Thyroid gland (tissue), 4 donors: ENCODE data around the gene ARHGEF18. TPM values are rescaled to one million over a fixed set of nuclear protein-coding genes. Genes with fewer than 3 reads are reported as not detected.

Source experiments
- DNase-seq, 2 donors: peaks; one replicate each; pipeline ENCODE4 v3.0.0-alpha.2; 2019
- H3K27ac ChIP-seq, 3 donors: fragments of 200-600 bp; sonication (generic); 1 replicate in 2 of 3; 2 replicates in 1 of 3; pipeline ENCODE4 v1.5.1; 2016 to 2019; ENCODE audit warnings: mild to moderate bottlenecking in 1 of 3, moderate library complexity in 1 of 3
- H3K27me3 ChIP-seq: fragments of 200-600 bp; sonication (generic); one replicate; pipeline ENCODE4 v1.5.1; 2019
- H3K36me3 ChIP-seq, 2 donors: fragments of 200-600 bp; sonication (generic); one replicate each; pipeline ENCODE4 v1.5.1; 2016 to 2019
- H3K4me1 ChIP-seq, 2 donors: fragments of 200-600 bp; sonication (generic); one replicate each; pipeline ENCODE4 v1.5.1; 2017 to 2019
- H3K4me3 ChIP-seq, 3 donors: fragments of 200-600 bp; sonication (generic); replicated peaks in 1 of 3; 1 replicate in 2 of 3; 2 replicates in 1 of 3; pipeline ENCODE4 v1.5.1; 2016; ENCODE audit warnings: mild to moderate bottlenecking in 1 of 3
- H3K9me3 ChIP-seq: fragments of 200-600 bp; sonication (generic); one replicate; pipeline ENCODE4 v1.5.1; 2017
- CTCF ChIP-seq, 6 experiments: fragments of 200-600 bp in 3 of 6; fragments of 450-650 bp in 3 of 6; sonication (generic) in 3 of 6; IDR thresholded peaks; one replicate each; pipeline ENCODE4 v1.5.1; 2016 to 2019; ENCODE audit warnings: antibody characterized with exemption in 6 of 6, mild to moderate bottlenecking in 2 of 6, inconsistent platforms in 1 of 6, moderate library complexity in 1 of 6
- POLR2A ChIP-seq, 2 donors: fragments of 450-650 bp; IDR thresholded peaks; one replicate each; pipeline ENCODE4 v1.6.1; 2017; ENCODE audit warnings: antibody characterized with exemption in 2 of 2, mild to moderate bottlenecking in 2 of 2, moderate library complexity in 1 of 2
- WGBS, 2 donors: methylation state at CpG; one replicate each; pipeline ENCODE4 v1.1.5; 2017; 5-methylcytosine and 5-hydroxymethylcytosine counted together
- intact Hi-C: fragments of 100-400 bp; cut with DNase I; formaldehyde crosslinking; loops from one replicate; pipeline ENCODE4 v1.15.1; 2023
- total RNA-seq, 4 donors: library from RNA; depleted of rRNA; stranded (reverse); fragments of >200 nt; gene quantifications; one replicate each; pipeline ENCODE4 v1.2.3, GENCODE V29; 2016

Gene ARHGEF18
- total RNA-seq, 4 donors from 2014 or later, result 22.6 to 37.2 (median 27.2) TPM

- 92 to 93% methylated on average over 4 of the region's 4 CpGs for WGBS, 2 donors
- Histone ChIP-seq H3K36me3 (no peaks in the 10 kb centered on the region), H3K4me3 (no peak overlapping the region), H3K4me1 (no peaks in the 10 kb centered on the region), H3K27me3 (no peaks in the 10 kb centered on the region), H3K27ac (no peak overlapping the region), H3K9me3 (no peaks in the 10 kb centered on the region)
- no peak for DNase-seq
- intact Hi-C loops, result no loop called here
- TF ChIP-seq POLR2A (IDR thresholded peaks at IDR 0.05) (no peak), CTCF (IDR thresholded peaks at IDR 0.05) (no peak)
These were observed 20.1 kb upstream of the ARHGEF18 start for GRCh38 chr19:7328647-7329046.

- DNase-seq, result no peak
- Histone ChIP-seq H3K4me3 (no peak overlapping the region), H3K9me3 (no peaks in the 10 kb centered on the region), H3K36me3 (no peaks in the 10 kb centered on the region), H3K27ac (no peak overlapping the region), H3K4me1 (peaks cover 0 to under 1% of the 10 kb centered on the region in 2 donors), H3K27me3 (no peaks in the 10 kb centered on the region)
- WGBS, 2 donors, result 90 to 91% methylated on average over 4 of the region's 4 CpGs
- no peak for TF ChIP-seq POLR2A (IDR thresholded peaks at IDR 0.05)
- no peak for TF ChIP-seq CTCF (IDR thresholded peaks at IDR 0.05)
- intact Hi-C loops, result no loop called here
These were observed 17.3 kb upstream of the ARHGEF18 start for GRCh38 chr19:7331446-7331845.

- Histone ChIP-seq H3K36me3 (no peaks in the 10 kb centered on the region), H3K27me3 (no peaks in the 10 kb centered on the region), H3K4me3 (no peak overlapping the region), H3K27ac (no peak overlapping the region), H3K4me1 (peaks cover 0 to 8% of the 10 kb centered on the region in 2 donors), H3K9me3 (no peaks in the 10 kb centered on the region)
- no peak for TF ChIP-seq CTCF (IDR thresholded peaks at IDR 0.05)
- TF ChIP-seq POLR2A (IDR thresholded peaks at IDR 0.05), result no peak
- intact Hi-C loops, result no loop called here
- 65 to 74% methylated on average over 14 to 17 of the region's 17 CpGs for WGBS, 2 donors
- DNase-seq, result no peak
These were observed 15.3 kb upstream of the ARHGEF18 start for GRCh38 chr19:7333198-7334118.

- WGBS, 2 donors, result 84 to 86% methylated on average over 8 to 9 of the region's 9 CpGs
- intact Hi-C loops, result no loop called here
These were observed 12.3 kb upstream of the ARHGEF18 start for GRCh38 chr19:7336321-7336973.

More at GRCh38 chr19:7336321-7336973, 12.3 kb upstream of the ARHGEF18 start:
- TF ChIP-seq POLR2A (IDR thresholded peaks at IDR 0.05) (no peak), CTCF (IDR thresholded peaks at IDR 0.05) (no peak)
- Histone ChIP-seq H3K4me3 (no peak overlapping the region), H3K4me1 (peaks cover 0 to 8% of the 10 kb centered on the region in 2 donors), H3K27me3 (no peaks in the 10 kb centered on the region), H3K27ac (no peak overlapping the region), H3K36me3 (no peaks in the 10 kb centered on the region), H3K9me3 (no peaks in the 10 kb centered on the region)
- no peak for DNase-seq
